HG03378 (cell line): ENCODE data around the gene CD79A.
"Not testable (repeated sequence)": the region's sequence is repeated elsewhere in the genome, so short reads cannot be mapped to it uniquely, and the experiment has no call there.

Experiments
- ATAC-seq: cut with Tn5 transposase; IDR thresholded peaks from one replicate; pipeline ENCODE4 v1.9.1; 2021; ENCODE audit warnings: mild to moderate bottlenecking, moderate library complexity; ENCODE audit not compliant: unreplicated experiment

CD79A gene

DNA sequence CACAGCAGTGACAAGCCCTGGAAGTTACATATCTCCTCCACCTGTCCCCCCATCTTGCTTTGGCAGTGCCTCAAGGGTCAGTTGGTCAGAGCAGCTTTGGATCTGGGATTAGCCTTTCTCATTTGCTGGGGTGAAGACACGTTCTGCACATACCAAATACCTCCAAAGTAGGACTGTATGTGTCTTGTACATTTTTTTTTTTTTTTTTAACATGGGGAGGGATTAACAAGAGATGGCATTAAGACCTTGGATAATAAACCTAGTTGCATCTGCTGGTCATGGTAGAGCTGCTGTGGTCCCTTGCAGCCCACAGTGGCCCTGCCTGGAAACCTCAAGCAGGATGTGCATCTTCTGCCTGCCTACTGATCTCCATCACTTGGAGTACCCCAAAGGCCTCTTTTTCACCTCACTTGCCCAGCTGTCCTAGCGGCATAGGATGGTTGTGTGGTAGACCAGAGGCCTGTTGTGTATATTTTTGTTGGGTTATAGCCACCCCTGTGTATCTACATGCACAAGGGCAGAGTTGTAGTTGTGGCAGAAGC is 14.6 kb upstream of the CD79A start:
- ATAC-seq = no peak

DNA sequence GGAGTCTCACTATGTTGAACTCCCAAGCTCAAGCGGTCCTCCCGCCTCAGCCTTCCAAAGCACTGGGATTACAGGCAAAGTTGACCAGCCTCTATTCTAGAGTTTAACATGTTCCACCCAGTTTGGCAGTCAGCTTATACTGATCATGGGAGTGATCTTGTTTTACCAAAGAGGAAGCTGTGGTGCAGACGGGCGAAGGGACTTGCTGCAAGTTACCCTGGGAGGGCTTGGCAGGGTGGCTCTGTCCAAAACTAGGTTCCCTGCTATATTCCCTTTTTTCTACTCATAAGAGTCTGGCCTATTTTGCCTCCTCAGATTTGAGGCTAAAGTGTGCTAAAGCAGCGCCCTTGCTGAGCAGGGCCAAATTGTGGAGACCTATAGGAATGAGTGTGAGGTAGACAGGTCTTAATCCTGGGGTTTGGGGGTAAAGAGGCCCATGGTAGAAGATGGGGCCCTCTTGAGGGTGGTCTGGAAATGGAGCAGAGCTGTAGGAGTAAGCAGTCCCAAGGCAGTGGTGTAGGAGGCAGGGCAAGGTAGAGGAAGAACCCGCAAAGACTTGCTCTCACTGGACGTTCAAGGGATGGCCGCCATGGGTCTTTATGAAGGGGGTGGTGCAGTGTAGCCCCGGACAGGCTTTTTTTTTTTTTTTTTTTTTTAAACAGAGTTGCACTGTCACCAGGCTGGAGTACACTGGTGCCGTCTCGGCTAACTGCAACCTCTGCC is 13.7 kb upstream of the CD79A start:
- no peak for ATAC-seq

DNA sequence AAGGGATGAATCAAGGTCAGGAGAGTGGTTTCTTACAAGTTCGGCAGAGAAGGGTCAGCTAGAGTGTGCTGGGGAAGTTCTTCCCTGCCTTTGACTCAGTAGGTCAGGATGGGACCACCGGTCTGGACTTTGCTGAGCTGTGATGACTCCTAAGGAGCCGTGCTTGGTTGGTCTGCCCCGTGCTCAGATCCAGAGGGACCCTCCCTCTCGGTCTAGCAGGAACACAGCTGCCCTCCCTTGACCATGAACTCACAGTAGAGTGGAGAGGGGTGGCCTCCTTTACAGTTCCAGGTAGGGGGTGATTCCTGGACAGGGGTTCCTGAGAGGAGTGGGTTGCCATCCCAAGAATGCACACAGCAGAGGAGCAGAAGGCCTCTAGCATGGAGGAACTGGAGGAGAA is 12.7 kb upstream of the CD79A start:
- no peak for ATAC-seq

DNA sequence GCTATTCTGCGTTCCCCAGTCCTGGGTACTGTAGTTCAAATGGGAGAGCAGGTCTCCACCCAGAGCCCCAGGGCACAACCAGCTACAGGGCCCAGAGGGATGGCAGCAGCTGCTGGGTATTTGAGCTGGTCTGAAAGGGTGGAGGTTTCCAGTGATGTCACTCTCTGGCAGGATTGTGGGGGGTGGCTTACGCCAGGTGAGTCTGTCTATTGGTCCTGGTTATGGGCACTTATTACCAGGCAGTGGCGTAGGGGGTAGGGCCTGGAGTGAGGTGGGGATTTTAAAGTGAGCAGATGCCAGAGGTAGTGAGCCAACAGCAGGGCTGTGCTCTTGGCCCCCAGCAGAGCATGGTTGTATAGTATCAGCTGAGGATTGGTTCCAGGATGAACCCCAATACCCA is 10.8 kb upstream of the CD79A start:
- ATAC-seq = no peak

DNA sequence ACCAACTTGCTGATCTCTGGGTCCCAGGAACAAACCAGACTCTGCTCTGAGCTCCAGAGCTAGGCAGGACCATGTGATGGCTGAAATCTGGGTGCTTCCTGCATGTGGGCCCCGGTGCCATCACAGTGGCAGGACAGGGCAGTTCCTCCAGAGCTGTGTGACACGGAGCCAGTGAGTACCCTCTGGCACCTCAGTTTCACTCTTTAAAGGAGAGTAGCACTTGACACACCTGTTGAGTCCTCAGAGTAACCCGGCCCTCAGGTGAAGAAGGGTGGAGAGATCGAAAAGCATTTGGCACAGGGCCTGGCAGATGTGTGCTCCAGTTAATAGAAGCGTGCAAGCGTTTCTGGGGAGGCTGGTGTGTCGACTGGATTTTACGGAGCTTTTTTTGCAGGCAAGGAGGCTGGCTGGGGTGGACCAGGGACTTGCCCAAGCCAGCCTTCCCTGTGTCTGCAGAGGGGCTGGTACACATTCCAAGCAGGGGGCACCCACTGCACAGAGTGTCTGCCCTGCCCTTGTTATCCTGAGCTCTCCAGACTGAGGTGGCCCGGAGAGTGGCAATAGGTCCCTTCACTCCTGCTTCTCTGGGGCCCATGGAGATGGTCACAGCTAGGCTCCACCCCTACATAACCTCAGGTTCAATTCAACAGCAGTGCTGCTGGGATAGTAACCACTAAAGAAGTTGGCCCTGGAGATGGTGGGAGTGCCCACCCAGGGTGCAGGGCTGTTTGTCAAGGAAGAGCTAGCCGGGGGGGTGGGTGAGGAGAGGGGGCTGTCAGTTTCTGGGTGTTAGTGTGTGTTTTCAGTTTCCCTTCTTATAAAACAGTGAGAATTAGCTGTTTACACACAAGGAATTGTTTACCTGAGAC is 8.7 kb upstream of the CD79A start:
- no peak for ATAC-seq

DNA sequence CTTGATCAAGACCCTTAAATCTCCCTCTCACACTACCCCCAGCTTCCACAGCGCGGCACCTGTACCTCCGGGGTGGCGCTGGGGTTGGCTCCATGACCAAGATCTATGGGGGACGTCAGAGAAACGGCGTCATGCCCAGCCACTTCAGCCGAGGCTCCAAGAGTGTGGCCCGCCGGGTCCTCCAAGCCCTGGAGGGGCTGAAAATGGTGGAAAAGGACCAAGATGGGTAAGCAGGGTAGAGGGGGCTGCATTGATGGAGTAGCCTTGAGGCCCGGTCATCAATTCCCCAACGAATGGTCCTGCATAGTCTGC is 8.1 kb upstream of the CD79A start:
- ATAC-seq = no peak

DNA sequence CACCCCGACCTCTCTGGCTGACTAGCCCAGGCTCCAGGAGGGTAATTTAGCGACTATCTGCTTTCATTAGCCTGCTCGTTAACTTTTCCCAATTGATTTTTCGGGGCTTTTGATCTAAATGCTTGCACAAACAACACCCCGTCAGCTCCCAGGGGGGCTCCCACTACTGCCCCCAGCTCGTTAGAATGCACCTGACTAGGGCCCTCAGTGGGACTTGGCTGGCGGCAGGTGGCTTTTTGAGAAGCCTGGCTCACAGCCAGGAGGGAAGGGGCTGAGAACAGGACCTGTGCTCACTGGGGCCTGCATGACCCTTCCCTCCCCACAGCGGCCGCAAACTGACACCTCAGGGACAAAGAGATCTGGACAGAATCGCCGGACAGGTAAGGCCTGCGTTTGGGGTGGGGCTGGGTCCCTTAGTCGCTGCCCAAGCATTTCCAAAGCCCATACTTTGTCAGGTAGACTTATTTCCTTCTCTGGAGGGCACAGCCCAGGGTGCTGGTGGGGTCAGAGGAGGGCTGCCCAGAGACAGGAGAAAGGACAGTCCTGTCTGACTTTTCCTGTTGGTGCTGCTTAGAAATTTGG is 7.6 kb upstream of the CD79A start:
- no peak for ATAC-seq

DNA sequence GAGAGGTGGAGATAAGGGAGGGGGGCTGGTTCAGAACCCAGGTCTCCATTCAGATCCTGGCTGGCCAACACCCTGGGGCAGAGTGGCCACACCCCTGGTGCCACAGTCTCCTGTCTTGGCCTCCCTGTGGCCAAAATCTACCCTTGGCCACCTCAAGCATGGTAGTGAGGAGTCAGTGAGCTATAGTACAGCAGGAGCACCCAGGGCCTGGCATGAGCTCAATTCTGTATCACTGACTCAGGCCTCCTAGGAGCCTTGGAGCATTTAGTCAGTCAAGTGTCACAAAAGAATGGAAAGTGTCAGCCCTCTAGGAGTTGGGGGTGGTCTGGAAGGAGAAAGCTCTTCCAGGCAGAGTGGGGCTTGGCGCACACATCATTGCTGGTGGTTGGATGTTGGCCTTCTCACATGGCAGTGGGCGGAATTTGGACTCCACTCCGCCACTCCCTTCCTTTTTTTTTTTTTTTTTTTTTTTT is 6.6 kb upstream of the CD79A start:
- ATAC-seq = no peak

DNA sequence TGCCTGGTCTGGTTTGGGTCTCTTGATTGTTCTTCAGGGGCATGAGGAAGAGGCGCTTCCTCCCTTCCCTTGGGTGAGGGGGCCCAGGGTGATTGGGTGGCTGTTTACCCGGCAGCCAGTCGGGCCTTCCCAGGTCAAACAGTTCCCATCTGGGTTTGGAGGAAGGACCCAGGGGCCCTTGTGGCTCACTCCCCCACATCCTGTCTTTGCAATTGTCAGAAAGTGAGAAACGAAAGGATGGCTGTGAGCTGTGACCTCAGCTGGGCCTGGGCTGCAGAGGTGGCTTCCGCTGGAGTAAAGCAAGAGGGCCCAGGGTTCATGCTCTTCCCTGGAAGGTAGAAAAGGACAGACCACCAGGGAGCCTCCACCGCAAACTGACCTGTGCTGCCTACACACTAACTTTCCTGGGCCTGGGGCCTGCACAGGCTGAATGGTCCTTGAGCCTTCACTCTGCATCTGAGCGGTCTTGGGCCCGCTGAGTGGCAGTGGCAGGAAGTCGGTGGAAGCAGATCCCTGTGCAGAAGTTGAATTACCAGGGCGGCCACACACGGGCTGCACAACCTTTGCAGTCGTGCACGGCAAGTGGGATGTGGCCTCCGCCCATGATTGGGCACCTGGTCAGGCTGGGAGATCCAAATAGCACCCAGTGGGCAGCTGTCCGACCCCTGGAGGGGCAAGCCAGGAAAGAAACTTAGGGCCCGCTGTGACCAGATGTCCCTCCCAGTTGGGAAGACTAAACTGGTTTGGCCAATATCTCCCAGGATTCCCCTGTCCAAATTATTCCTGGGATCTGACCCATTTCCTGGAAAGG is 5.3 kb upstream of the CD79A start:
- ATAC-seq = peak; percentile 44

DNA sequence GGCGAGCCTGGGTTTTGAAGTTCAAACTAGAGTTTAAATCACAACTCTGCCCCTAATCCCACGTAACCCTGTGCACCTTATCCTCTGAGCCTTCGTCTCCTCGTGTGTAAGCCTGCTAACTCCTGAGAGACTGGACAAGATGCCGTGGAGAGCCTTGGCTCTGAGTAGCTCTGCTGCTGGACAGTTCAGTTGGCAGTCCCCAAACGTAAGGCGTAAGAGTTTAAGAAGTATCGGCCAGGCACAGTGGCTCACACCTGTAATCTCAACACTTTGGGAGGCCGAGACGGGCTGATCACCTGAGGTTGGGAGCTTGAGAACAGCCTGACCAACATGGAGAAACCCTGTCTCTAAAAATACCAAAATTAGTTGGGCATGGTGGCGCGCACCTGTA is 4.7 kb upstream of the CD79A start:
- ATAC-seq = no peak

DNA sequence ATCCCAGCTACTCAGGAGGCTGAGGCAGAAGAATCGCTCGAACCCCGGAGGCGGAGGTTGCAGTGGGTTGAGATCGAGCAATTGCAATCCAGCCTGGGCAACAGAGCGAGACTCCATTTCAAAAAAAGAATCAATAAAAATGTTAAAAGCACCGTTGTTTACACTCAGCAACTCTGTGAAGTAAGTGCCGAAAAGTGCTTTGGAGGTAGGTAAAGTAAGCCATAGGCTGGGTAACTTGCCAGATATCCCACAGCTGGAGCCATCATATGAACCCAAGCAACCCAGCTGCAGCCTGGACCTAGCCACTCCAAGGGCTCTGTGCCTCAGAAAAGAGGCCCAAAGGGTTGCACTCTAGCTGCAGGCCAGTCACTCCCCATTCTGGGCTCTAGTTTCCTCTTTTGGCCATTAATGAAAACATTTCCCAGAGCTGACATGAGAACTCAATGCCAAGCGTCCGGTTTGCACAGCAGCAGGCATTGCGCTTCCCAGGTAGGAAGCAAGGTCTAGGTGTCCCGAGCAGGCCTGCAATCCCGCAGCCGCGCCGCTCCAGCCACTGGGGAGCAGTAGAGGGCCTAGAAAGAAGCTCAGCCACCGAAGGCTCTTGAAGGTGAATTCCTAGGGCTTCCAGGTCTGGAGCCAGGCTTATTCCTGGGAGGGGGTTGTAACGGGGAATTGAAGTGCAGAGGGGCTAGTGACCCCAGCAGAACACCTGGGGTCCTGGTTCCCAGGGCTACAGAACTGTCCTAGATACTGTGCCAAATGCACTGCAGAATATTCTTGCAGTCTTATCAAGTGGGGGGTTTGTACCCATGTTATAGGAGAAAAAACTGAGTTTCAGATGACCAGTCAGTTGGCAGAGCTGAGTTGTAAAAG is 4.1 kb upstream of the CD79A start:
- ATAC-seq = no peak

DNA sequence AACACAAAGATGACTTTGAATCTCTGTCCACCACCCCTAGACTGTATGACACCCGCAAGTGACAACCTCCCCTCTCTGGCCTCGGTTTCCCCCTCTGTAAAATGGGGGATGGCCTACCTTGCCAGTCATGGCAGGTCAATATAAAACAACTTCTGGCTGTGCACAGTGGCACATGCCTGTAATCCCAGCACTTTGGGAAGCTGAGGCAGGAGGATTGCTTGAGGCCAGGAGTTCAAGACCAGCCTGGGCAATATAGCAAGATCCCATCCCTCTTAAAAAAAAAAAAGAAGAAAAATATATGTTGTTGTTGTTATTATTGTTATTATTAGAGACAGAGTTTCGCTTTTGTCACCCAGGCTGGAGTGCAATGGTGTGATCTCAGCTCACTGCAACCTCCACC is 1.1 kb upstream of the CD79A start:
- not testable (repeated sequence) for ATAC-seq

DNA sequence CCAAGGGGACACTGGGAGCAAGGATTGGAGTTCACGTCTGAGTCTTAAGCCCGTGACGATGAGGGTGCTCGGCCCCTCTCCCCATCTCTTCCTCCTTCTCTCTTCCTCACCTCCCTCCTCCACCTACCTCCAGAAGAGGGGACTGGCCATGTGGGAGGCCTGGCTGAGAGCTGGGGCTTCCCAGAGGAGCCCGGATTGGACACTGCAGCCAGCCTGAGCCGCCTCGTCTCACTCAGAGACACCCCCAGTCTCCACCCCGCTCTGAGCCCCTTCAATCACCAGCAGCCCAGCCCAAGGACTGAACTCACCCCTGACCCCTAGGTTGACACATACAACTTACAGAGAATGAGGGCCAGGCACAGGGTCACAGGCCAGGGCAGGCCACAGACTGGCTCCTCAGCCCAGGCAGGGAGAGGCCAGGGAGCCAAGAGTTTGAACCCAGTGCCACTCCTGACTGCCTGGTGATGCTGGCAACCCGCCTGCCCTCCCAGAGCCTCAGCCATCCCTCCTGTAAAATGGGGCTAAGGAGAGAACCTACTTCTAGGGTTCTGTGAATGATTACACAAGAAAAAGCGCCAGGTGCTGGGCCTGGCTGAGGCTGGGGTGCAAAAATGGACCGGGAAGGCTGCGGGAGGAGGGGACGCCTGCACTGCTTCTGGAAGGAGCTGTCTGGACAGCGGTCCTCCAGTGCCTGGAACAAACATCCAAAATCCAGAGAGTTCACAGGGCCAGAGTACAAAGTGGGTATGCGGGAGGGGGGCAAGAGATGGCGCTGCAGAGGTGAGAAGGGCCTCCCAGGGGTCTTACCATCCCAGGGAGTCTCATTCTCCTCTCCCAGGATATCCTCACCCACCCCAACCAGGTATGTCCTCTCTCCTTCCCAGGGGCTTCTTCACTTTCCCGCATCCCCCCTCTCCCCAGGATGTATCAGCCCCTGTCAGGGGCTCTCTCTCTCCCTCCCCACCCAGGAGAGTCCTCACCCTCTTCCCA is 1.1 kb downstream of the CD79A start:
- no peak for ATAC-seq

DNA sequence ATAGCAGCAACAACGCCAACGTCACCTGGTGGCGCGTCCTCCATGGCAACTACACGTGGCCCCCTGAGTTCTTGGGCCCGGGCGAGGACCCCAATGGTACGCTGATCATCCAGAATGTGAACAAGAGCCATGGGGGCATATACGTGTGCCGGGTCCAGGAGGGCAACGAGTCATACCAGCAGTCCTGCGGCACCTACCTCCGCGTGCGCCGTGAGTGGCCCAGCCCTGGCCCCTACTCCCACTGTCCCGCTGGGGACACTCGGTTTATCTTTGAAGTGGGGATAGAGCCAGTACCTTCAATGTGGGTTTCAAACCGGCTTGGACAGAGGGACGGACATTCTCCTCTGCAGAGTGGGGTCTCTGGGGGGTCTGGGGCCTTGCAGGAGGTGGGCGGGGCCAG is 2.0 kb downstream of the CD79A start:
- ATAC-seq = no peak

DNA sequence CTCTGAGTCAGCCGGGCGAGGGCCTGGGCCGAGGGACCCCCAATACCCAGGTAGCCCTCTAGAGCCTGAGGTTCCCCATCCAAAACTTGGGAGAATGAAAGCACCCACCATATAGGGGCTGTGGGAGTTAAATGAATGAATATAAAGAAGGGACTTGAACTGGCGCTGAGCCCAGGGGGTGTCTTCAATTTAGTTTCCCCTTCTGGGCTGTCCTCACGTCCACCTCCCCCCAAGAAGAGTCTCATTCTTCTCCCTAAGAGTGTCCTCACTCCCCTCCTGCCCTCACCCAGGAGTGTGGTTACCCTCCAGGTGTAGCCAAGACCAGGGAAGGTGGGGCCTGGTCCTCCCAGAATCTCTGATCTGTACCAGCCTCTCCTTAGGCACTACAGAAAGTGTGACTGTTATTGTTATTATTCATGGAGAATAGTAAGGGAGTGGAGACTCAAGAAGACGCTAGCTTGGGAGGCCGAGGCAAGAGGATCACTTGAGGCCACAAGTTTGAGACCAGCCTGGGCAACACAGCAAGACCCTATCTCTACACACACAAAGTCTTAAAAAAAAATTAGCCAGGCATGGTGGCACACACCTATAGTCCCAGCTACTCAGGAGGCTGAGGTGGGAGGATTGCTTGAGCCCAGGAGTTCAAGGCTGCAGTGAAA is 2.7 kb downstream of the CD79A start:
- no peak for ATAC-seq

DNA sequence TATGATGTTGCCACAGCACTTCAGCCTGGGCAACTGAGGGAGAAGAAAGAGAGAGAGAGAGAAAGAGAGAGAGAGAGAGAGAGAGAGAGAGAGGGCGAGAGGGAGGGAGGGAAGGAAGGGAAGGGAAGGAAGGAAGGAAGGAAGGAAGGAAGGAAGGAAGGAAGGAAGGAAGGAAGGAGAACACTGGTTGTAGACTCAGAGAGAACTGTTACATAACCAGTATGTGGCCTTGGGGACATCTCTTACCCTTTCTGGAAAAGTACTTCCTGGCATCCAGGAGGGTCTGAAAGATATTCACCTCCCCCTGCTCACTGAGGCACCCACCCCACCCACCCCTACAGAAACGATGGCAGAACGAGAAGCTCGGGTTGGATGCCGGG is 3.2 kb downstream of the CD79A start:
- no peak for ATAC-seq

DNA sequence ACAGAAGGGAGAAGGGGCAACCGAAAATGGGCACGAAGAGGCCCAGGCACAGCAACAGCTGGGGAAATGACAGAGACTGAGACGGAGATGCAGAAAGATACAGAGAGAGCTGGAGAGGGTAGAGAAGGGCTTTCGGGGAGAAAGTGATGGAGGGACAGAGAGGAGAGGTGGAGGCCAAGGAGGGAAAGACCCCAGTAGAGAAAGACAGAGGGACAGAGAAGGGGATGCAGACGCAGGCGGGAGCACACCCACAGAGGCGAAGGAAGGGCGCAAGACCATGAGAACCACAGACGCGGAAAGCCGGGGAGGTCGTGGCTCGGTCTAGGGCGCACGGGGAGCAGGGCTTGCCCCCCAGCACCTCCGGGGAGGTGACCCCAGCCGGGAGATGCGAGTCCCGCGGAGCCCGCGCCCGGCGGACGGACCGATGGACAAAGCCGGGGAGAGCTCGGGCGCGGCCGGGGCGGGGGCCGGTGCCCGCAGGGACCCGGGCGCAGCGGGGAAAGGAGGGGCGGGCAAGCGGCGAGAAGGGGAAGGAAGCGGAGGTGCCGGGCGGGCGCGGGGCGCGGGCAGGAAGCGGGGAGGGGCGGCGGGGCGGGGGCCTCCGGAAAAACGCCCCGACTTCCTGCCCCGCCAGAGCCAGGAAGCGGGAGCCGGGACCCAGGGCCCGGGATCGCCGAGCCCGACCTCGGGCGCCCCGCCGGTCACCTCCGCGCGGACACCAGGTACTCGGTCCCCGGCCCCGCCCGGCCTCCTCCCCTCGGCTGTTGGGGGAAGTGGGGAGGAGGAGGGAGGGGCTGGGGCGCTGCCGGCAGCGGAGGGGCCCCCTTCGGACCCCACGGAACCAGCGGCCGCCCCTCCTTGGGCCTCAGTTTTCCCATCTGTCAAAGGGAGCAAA is 5.7 kb downstream of the CD79A start, which contains the start of gene ARHGEF1:
Gene ARHGEF1, plus strand, starts transcription at position 617 of the 895 bp plus-strand sequence. CDS start 4,899 bp downstream, outside the sequence.
- ATAC-seq = no peak
